SU-DHL-6 (cell line): Measurements from ENCODE around the gene TUBA1A.

Experiments
- EZH2phosphoT487 ChIP-seq: fragments of 200-600 bp; sonication (generic), shearing (Covaris generic); conservative IDR thresholded peaks from 2 replicates; pipeline ENCODE4 v1.6.1; 2018; ENCODE audit warnings: mild to moderate bottlenecking, antibody characterized with exemption, low read length, moderate library complexity, mixed read lengths
- TF ChIP-seq, protein P1 (sequence below): fragments of 200-600 bp; sonication (generic); IDR thresholded peaks from one replicate; pipeline ENCODE4 v1.5.1; 2017; ENCODE audit warnings: antibody characterized with exemption, mild to moderate bottlenecking, low read length, moderate library complexity; ENCODE audit not compliant: insufficient read depth, poor library complexity, severe bottlenecking

DNA sequence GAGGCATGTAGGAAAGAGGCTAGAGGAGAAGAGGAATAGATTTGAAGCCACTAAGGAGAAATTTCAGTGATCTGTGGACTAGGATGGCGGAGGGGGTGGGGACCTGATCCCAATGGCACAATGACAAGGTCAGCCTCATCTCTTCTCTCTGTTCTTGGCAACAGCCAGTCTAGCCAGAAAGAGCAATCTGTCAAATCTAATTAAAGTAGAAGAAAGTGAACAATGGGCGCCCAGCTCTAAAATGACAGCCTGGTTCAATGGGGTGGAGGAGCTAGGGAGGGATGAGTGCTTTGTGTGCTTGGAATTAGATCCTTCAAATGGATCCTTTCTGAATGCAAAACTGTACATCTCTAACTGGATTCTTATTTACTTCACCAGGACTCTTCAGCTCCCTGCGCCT, 38.8 kb upstream of the TUBA1A start:
- TF ChIP-seq, protein P1, sequence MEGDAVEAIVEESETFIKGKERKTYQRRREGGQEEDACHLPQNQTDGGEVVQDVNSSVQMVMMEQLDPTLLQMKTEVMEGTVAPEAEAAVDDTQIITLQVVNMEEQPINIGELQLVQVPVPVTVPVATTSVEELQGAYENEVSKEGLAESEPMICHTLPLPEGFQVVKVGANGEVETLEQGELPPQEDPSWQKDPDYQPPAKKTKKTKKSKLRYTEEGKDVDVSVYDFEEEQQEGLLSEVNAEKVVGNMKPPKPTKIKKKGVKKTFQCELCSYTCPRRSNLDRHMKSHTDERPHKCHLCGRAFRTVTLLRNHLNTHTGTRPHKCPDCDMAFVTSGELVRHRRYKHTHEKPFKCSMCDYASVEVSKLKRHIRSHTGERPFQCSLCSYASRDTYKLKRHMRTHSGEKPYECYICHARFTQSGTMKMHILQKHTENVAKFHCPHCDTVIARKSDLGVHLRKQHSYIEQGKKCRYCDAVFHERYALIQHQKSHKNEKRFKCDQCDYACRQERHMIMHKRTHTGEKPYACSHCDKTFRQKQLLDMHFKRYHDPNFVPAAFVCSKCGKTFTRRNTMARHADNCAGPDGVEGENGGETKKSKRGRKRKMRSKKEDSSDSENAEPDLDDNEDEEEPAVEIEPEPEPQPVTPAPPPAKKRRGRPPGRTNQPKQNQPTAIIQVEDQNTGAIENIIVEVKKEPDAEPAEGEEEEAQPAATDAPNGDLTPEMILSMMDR: no peak
- TF ChIP-seq EZH2phosphoT487: no peak
